HEK293 (cell line): ENCODE measurements around the gene ZNF582.

ENCODE experiments used
- FEZF1 ChIP-seq: fragments of 450-650 bp; formaldehyde crosslinking; IDR thresholded peaks from 2 replicates; pipeline ENCODE4 v1.5.1; 2016; ENCODE audit warnings: missing biosample characterization, missing genetic modification characterization
- GLI4 ChIP-seq: fragments of 450-650 bp; formaldehyde crosslinking; IDR thresholded peaks from 2 replicates; pipeline ENCODE4 v1.5.1; 2016; ENCODE audit warnings: missing biosample characterization, missing genetic modification characterization
- PBX3 ChIP-seq: sonication (generic); formaldehyde crosslinking; IDR thresholded peaks from 2 replicates; pipeline ENCODE4 v1.8.1; 2022; ENCODE audit warnings: mild to moderate bottlenecking, moderate library complexity, missing genetic modification reagents
- PRDM2 ChIP-seq: fragments of 450-650 bp; formaldehyde crosslinking; IDR thresholded peaks from 2 replicates; pipeline ENCODE4 v1.5.1; 2016; ENCODE audit warnings: missing biosample characterization, missing genetic modification characterization, borderline replicate concordance
- PRDM4 ChIP-seq: fragments of 450-650 bp; formaldehyde crosslinking; IDR thresholded peaks from 2 replicates; pipeline ENCODE4 v1.5.1; 2017; ENCODE audit warnings: missing biosample characterization, missing genetic modification characterization
- SP2 ChIP-seq: fragments of 450-650 bp; formaldehyde crosslinking; IDR thresholded peaks from 2 replicates; pipeline ENCODE4 v1.5.1; 2016; ENCODE audit warnings: missing biosample characterization, missing genetic modification characterization
- SP3 ChIP-seq: fragments of 450-650 bp; formaldehyde crosslinking; IDR thresholded peaks from 2 replicates; pipeline ENCODE4 v1.5.1; 2016; ENCODE audit warnings: missing biosample characterization, missing genetic modification characterization
- ZBTB26 ChIP-seq: fragments of 450-650 bp; formaldehyde crosslinking; optimal IDR thresholded peaks from 2 replicates; pipeline ENCODE3; 2016; ENCODE audit warnings: missing biosample characterization, mild to moderate bottlenecking, missing genetic modification characterization
- ZBTB48 ChIP-seq: fragments of 450-650 bp; formaldehyde crosslinking; IDR thresholded peaks from 2 replicates; pipeline ENCODE4 v1.5.1; 2016; ENCODE audit warnings: missing biosample characterization, missing genetic modification characterization
- ZBTB8A ChIP-seq: fragments of 450-650 bp; formaldehyde crosslinking; IDR thresholded peaks from 2 replicates; pipeline ENCODE4 v1.5.1; 2016; ENCODE audit warnings: missing biosample characterization, missing genetic modification characterization
- ZNF10 ChIP-seq: fragments of 450-650 bp; formaldehyde crosslinking; IDR thresholded peaks from 2 replicates; pipeline ENCODE4 v1.5.1; 2017; ENCODE audit warnings: missing biosample characterization, missing genetic modification characterization
- ZNF132 ChIP-seq: fragments of 450-650 bp; formaldehyde crosslinking; IDR thresholded peaks from 2 replicates; pipeline ENCODE4 v1.5.1; 2017; ENCODE audit warnings: missing biosample characterization, missing genetic modification characterization, borderline replicate concordance
- ZNF140 ChIP-seq: fragments of 450-650 bp; formaldehyde crosslinking; IDR thresholded peaks from 2 replicates; pipeline ENCODE4 v1.5.1; 2016; ENCODE audit warnings: missing biosample characterization, missing genetic modification characterization
- ZNF16 ChIP-seq: fragments of 450-650 bp; formaldehyde crosslinking; IDR thresholded peaks from 2 replicates; pipeline ENCODE4 v1.5.1; 2016; ENCODE audit warnings: low read depth, missing biosample characterization, missing genetic modification characterization
- ZNF23 ChIP-seq: fragments of 450-650 bp; formaldehyde crosslinking; IDR thresholded peaks from 2 replicates; pipeline ENCODE4 v1.5.1; 2016; ENCODE audit warnings: missing biosample characterization, missing genetic modification characterization, borderline replicate concordance
- ZNF26 ChIP-seq: fragments of 450-650 bp; formaldehyde crosslinking; IDR thresholded peaks from 2 replicates; pipeline ENCODE4 v1.5.1; 2016; ENCODE audit warnings: missing biosample characterization, missing genetic modification characterization
- ZNF473 ChIP-seq: fragments of 450-650 bp; formaldehyde crosslinking; IDR thresholded peaks from 2 replicates; pipeline ENCODE4 v1.5.1; 2017; ENCODE audit warnings: missing biosample characterization, missing genetic modification characterization
- ZNF621 ChIP-seq: fragments of 450-650 bp; formaldehyde crosslinking; IDR thresholded peaks from 2 replicates; pipeline ENCODE4 v1.5.1; 2017; ENCODE audit warnings: missing biosample characterization, missing genetic modification characterization
- ZNF626 ChIP-seq: fragments of 450-650 bp; sonication (Bioruptor Pico); formaldehyde crosslinking; IDR thresholded peaks from 2 replicates; pipeline ENCODE4 v1.5.1; 2018; ENCODE audit warnings: missing biosample characterization, missing genetic modification characterization, inconsistent platforms
- ZNF639 ChIP-seq: fragments of 450-650 bp; formaldehyde crosslinking; IDR thresholded peaks from 2 replicates; pipeline ENCODE4 v1.5.1; 2016; ENCODE audit warnings: missing biosample characterization, missing genetic modification characterization
- ZNF701 ChIP-seq: fragments of 450-650 bp; formaldehyde crosslinking; IDR thresholded peaks from 2 replicates; pipeline ENCODE4 v1.5.1; 2016; ENCODE audit warnings: missing biosample characterization, missing genetic modification characterization
- ZNF747 ChIP-seq: fragments of 450-650 bp; formaldehyde crosslinking; IDR thresholded peaks from 2 replicates; pipeline ENCODE4 v1.5.1; 2016; ENCODE audit warnings: missing biosample characterization, missing genetic modification characterization
- ZNF777 ChIP-seq: fragments of 450-650 bp; formaldehyde crosslinking; IDR thresholded peaks from 2 replicates; pipeline ENCODE4 v1.5.1; 2017; ENCODE audit warnings: missing biosample characterization, missing genetic modification characterization, borderline replicate concordance
- ZNF791 ChIP-seq: fragments of 450-650 bp; formaldehyde crosslinking; IDR thresholded peaks from 2 replicates; pipeline ENCODE4 v1.5.1; 2016; ENCODE audit warnings: missing biosample characterization, missing genetic modification characterization
- ZSCAN16 ChIP-seq: fragments of 450-650 bp; formaldehyde crosslinking; IDR thresholded peaks from 2 replicates; pipeline ENCODE4 v1.5.1; 2016; ENCODE audit warnings: missing biosample characterization, missing genetic modification characterization

ZNF582 gene

GRCh38 chr19:56403764-56404704 lies 10.7 kb upstream of the ZNF582 start, which contains the start of gene ZNF583 (continued):
- TF ChIP-seq PRDM2 = no peak
- 0 out of 2 replicates have a peak, but pooled peaks have one; percentile 13 for TF ChIP-seq ZNF791 (tag by site-specific recombination)
- no peak for TF ChIP-seq ZNF132 (tag by site-specific recombination)
- peak; percentile 45; the same call in 1 of the 2 replicates for TF ChIP-seq ZBTB8A (tag by site-specific recombination)
- 0 out of 2 replicates have a peak, but pooled peaks have one; percentile 46 for TF ChIP-seq ZNF777 (tag by site-specific recombination)
- TF ChIP-seq SP3 (tag by site-specific recombination) = peak; percentile 53
- peak; percentile 24; the same call in 1 of the 2 replicates for TF ChIP-seq ZNF10 (tag by site-specific recombination)
- TF ChIP-seq FEZF1 (tag by site-specific recombination) = no peak
- TF ChIP-seq ZNF140 (tag by site-specific recombination) = no peak
- 0 out of 2 replicates have a peak, but pooled peaks have one; percentile 77 for TF ChIP-seq PBX3
- no peak for TF ChIP-seq GLI4
- peak; percentile 90 for TF ChIP-seq ZBTB26 (tag by site-specific recombination)
- no peak for TF ChIP-seq ZNF473 (tag by site-specific recombination)
- no peak for TF ChIP-seq ZNF16 (tag by site-specific recombination)
- no peak for TF ChIP-seq ZNF639 (tag by site-specific recombination)
- TF ChIP-seq ZNF747 = no peak
- no peak for TF ChIP-seq ZNF621 (tag by site-specific recombination)
- TF ChIP-seq ZNF626 (tag by site-specific recombination) = no peak
- TF ChIP-seq SP2 = peak; percentile 29; the same call in 1 of the 2 replicates
- peak; percentile 90 for TF ChIP-seq ZBTB48 (tag by site-specific recombination)
- no peak for TF ChIP-seq PRDM4 (tag by site-specific recombination)
- TF ChIP-seq ZNF26 = no peak
- TF ChIP-seq ZNF701 (tag by site-specific recombination) = no peak
- TF ChIP-seq ZSCAN16 (tag by site-specific recombination) = no peak
- TF ChIP-seq ZNF23 (tag by site-specific recombination) = no peak
